SJCRH30 (cell line): ENCODE results near the gene TIMM23. TPM values are rescaled to one million over a fixed set of nuclear protein-coding genes. Genes with fewer than 3 reads are reported as not detected.
"Not testable (repeated sequence)": the region's sequence is repeated elsewhere in the genome, so short reads cannot be mapped to it uniquely, and the experiment has no call there.

Source experiments
- DNase-seq, 2 experiments: peaks; one replicate each; pipeline ENCODE4 v3.0.0-alpha.2; 2015 to 2020
- H3K27ac ChIP-seq: fragments of 250-450 bp; sonication (Bioruptor Pico); 2 replicates; pipeline ENCODE4 v1.5.1; 2020; ENCODE audit warnings: mild to moderate bottlenecking, moderate library complexity
- H3K27me3 ChIP-seq: fragments of 250-450 bp; sonication (Bioruptor Pico); 2 replicates; pipeline ENCODE4 v1.5.1; 2020; ENCODE audit warnings: mild to moderate bottlenecking, moderate library complexity
- H3K36me3 ChIP-seq: fragments of 250-450 bp; sonication (Bioruptor Pico); 2 replicates; pipeline ENCODE4 v1.5.1; 2020; ENCODE audit warnings: mild to moderate bottlenecking, moderate library complexity
- H3K4me1 ChIP-seq: fragments of 250-450 bp; sonication (Bioruptor Pico); 2 replicates; pipeline ENCODE4 v1.5.1; 2020; ENCODE audit warnings: mild to moderate bottlenecking, moderate library complexity
- H3K4me3 ChIP-seq: fragments of 250-450 bp; sonication (Bioruptor Pico); 2 replicates; pipeline ENCODE4 v1.5.1; 2020; ENCODE audit warnings: mild to moderate bottlenecking, moderate library complexity
- H3K9me3 ChIP-seq: fragments of 250-450 bp; sonication (Bioruptor Pico); replicated peaks from 2 replicates; pipeline ENCODE4 v1.5.1; 2020; ENCODE audit warnings: mild to moderate bottlenecking, moderate library complexity
- total RNA-seq: library from RNA; depleted of rRNA; stranded (reverse); fragments of >200 nt; shearing (Covaris generic); gene quantifications from 2 replicates; pipeline ENCODE4 v1.2.3, GENCODE V29; 2014

Gene TIMM23
- total RNA-seq, 1 experiment from 2014 or later: 75.1 TPM

DNA sequence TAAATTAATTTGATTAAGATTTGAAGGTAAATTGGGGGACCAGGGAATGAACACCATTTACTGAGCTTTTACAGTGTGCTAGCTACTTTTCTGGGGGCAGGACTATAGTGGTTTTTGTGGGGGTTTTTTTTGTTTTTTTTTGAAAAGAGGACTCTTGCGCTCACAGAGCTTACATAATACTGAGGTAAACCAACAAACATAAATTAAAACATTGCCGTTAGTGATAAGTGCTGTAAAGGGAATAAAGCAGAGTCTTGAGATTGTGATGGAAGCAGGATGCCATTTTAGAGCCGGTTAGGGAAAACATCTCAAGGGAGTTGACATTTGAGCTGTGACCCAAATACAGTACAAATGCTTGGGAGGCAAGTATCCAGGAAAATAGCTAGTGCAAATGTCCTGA is 1.8 kb downstream of the TIMM23 start:
- not testable (repeated sequence) for H3K36me3 ChIP-seq, H3K27ac ChIP-seq, H3K27me3 ChIP-seq, DNase-seq, H3K9me3 ChIP-seq, H3K4me3 ChIP-seq, H3K4me1 ChIP-seq

DNA sequence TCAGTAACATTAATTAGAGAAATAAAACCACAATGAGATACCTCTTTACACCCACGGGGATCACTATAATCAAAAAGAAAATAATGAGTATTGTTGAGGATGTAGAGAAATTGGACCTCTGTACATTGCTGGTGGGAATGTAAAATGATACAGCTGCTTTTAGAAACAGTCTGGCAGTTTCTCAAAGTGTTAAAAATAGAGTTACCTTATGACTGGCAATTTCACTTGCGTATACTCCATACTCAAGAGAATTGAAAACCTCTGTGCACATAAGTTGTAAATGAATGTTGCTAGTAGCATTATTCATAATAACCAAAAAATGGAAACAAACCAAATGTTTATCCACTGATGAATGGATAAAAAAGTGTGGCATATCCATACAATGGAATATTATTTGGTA is 6.3 kb downstream of the TIMM23 start:
- not testable (repeated sequence) for H3K4me3 ChIP-seq

DNA sequence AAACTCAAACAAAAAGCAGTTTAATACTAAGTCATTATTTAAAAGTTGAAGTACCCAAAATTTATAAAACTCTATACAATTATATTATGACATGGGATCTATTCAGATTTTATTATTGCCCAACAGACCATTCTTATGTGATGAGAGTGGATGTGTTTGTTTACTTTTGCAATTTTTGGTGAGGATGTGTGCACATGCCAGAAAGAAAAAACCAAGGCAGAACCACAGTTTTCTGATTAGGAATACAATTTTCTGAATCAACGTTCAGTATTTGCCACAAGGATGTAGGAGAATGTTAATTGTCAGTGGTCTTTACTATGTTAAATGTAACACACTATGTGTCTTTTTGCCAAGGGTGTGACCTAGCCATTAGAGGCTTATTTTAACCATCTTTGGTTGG is 9.1 kb downstream of the TIMM23 start:
- H3K27me3 ChIP-seq, DNase-seq, H3K4me3 ChIP-seq, H3K4me1 ChIP-seq, H3K36me3 ChIP-seq, H3K9me3 ChIP-seq, H3K27ac ChIP-seq: not testable (repeated sequence)

More for the DNA sequence above, 6.3 kb downstream of the TIMM23 start:
- DNase-seq, H3K36me3 ChIP-seq, H3K9me3 ChIP-seq, H3K4me1 ChIP-seq, H3K27me3 ChIP-seq, H3K27ac ChIP-seq: not testable (repeated sequence)

DNA sequence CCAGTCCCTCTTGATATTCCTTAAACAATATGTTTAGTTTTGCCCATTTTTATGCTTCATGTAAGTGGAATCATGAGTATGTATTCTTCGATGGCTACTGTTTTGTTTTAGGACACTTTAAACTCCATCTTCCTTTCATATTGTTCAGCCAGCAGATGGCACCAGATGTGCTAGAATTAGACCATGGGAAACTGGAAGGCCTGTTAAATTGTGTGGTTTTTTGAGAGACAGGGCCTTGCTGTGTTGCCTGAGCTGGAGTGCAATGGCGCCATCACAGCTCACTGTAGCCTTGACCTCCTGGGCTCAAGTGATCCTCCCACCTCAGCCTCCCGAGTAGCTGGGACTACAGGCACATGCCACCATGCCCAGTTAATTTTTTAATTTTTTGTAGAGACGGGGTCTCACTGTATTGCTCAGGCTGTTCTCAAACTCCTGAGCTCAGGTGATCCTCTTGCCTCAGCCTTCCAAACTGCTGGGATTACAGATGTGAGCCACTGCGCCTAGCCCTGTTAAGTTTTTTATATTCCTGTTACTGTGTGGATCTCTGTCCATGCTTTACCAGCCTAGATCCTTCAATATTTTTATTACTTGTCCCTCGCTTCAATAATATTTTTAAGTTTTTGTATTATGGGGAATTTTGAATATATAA is 11.4 kb downstream of the TIMM23 start:
- peak; percentile 5 to 12 for DNase-seq
- not testable (repeated sequence) for H3K9me3 ChIP-seq, H3K4me3 ChIP-seq, H3K36me3 ChIP-seq, H3K27ac ChIP-seq, H3K27me3 ChIP-seq, H3K4me1 ChIP-seq

DNA sequence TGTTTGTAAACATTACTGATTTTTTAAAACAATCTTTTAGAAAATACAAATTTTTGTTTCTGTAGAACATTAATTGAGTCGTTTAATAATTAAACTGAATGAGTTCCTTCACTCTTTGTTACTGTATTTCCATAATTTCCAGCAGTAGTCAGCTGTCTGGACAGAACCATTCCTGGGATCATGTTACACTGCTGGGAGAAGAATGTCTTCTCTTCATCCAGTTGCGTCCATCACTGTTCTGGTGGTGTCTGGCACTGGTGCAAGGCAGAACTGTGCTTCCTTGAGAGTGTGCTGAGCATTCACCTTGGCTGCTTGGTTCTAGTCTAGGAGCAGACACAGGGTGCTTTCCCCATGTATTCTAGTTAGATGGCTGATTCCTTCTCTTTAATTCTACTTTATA is 12.2 kb downstream of the TIMM23 start:
- not testable (repeated sequence) for H3K36me3 ChIP-seq, DNase-seq, H3K4me1 ChIP-seq, H3K4me3 ChIP-seq, H3K27ac ChIP-seq, H3K9me3 ChIP-seq, H3K27me3 ChIP-seq

DNA sequence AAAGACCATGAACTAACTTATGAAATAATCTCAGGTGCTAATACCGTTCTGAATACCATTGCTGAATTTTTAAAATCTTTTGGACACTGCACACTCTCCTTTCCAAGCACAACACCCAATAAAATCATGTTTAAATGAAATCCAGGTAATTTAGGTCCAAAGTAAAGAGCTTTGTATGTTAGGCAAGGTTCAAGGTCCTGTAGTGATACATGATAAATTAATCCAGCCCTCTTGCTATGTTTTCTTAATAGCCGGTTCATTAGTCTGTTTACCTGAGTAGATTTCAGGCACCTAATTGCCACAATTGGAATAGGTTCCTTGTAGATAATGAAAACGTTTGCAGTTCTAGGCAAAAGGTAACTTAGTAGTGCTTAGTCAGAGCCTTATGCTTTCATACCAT is 13.3 kb downstream of the TIMM23 start:
- H3K27me3 ChIP-seq, H3K36me3 ChIP-seq, H3K27ac ChIP-seq, H3K4me3 ChIP-seq, H3K9me3 ChIP-seq, DNase-seq, H3K4me1 ChIP-seq: not testable (repeated sequence)

DNA sequence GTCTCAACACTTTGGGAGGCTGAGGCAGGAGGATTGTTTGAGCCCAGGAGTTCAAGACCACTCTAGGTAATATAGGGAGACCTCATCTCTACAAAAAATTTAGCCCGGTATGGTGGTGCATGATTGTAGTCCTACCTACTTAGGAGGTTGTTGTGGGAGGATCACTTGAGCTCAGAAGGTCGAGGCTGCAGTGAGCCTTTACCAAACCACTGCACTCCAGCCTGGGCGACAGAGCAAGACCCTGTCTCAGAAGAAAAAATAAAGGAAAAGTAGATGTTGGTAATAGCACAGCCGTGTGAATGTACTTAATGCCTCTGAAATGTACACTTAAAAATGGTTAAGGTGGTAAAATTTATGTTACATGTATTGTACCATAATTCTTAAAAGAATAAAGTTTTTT is 25.3 kb downstream of the TIMM23 start:
- DNase-seq: no peak
- H3K9me3 ChIP-seq: no peaks in the 10 kb centered on the region
- peaks cover 3% of the 10 kb centered on the region; the same call in 1 of the 2 replicates for H3K36me3 ChIP-seq
- no peaks in the 10 kb centered on the region for H3K4me1 ChIP-seq
- H3K27me3 ChIP-seq: no peaks in the 10 kb centered on the region
- no peak overlapping the region for H3K27ac ChIP-seq
- H3K4me3 ChIP-seq: no peak overlapping the region

DNA sequence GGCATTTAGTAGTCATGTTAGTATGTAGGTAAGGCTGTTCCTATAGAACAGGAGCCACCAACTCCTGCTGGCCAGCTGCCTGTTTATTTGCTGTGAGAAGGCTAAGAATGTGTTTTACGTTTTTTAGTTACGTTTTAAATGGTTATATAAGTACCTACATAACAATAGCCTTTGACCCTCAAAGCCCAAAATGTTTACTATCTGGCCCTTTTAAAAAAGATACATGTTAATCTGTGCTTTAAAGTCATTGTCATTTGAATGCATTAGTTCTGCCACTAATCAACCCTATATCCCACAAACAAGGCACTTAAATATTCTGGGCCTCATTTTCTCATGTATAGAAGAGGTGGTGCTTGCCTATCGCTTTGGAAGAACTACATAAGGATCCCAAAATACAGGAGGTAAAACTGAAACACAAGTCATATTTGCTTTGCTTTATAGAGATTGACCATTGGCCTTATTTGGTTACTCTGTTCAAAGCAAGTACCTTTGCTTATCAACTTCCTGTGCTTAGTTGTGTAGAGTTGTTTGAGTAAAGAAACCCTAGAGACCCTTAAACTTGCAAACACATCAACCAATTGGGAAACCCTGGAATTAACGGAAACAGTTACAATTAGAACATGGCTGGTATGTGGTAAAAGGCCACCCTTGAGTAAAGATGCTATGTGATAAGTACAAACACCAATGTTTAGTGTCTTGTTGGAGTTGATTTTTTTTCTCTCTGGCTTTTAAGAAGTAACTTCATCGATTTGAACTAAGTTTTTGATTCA is 25.9 kb downstream of the TIMM23 start:
- H3K4me3 ChIP-seq: no peak overlapping the region
- H3K27me3 ChIP-seq: no peaks in the 10 kb centered on the region
- peaks cover 3% of the 10 kb centered on the region; the same call in 1 of the 2 replicates for H3K36me3 ChIP-seq
- no peaks in the 10 kb centered on the region for H3K4me1 ChIP-seq
- no peak overlapping the region for H3K27ac ChIP-seq
- H3K9me3 ChIP-seq: no peaks in the 10 kb centered on the region
- DNase-seq: no peak

DNA sequence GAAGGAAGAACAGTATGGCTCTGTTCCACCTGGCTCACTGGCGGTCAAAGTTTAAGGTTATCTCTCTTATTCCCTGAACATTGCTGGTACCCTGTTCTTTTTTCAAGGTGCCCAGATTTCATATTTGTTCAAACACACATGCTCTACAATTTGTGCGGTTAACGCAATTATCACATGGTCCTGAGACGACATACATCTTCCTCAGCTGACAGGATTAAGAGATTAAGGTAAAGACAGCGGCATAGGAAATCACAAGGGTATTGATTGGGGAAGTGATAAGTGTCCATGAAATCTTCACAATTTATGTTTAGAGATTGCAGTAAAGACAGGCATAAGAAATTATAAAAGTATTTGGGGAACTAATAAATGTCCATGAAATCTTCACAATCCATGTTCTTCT is 27.7 kb downstream of the TIMM23 start:
- not testable (repeated sequence) for DNase-seq, H3K9me3 ChIP-seq, H3K4me1 ChIP-seq, H3K4me3 ChIP-seq, H3K27ac ChIP-seq, H3K27me3 ChIP-seq
- peaks cover 10% of the 10 kb centered on the region for H3K36me3 ChIP-seq

DNA sequence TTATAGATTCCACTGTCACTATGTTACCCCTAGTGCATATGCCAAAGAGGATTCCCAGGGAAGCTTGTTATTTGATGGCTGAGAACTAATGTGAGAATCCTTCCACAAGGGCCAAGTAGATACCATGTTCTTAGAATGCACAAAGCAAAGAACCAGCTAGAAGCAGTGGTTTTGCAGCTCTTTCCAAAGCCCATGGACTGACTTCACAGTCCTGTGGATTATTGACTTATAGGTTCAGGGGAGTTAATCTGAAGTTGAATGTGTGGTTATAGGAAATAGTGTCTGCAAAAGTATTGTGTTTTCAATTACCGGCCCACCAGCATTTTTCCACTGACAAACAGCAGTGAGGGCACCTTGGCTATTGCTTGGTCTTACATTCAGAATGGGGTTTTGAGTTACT is 28.2 kb downstream of the TIMM23 start:
- peaks cover 10% of the 10 kb centered on the region for H3K36me3 ChIP-seq
- DNase-seq: no peak
- H3K4me1 ChIP-seq: no peaks in the 10 kb centered on the region
- H3K27me3 ChIP-seq: no peaks in the 10 kb centered on the region
- no peak overlapping the region for H3K4me3 ChIP-seq
- no peaks in the 10 kb centered on the region for H3K9me3 ChIP-seq
- H3K27ac ChIP-seq: no peak overlapping the region

DNA sequence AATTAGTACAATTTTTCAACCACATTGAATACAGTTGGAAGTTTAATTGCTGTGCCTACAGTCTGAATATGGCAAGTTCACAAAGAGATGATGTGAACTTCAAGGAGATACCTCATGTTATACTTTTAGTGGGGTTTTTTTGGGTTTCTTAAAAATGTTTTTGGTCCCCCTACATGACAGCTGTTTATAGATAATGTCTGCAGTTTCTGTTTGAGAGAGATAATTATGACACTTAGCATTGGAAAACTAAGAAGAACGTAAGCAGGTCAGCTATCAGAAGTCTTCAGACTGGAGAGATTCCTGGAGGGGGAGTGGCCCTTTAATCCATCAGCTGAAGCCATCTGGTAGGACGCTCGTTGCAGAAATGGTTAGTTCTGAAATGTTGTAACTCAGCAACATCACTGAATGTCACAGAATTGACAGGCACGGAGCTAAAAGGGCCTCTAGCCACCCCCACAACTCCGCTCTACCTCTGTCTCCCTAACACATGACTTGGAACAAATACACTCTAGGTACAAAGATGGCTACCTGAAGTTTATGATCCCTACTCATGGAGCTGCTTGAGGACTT is 29.0 kb downstream of the TIMM23 start:
- Histone ChIP-seq H3K9me3 (no peaks in the 10 kb centered on the region), H3K4me1 (no peaks in the 10 kb centered on the region), H3K36me3 (peaks cover 12% of the 10 kb centered on the region), H3K27me3 (no peaks in the 10 kb centered on the region), H3K27ac (no peak overlapping the region), H3K4me3 (no peak overlapping the region)
- DNase-seq: no peak

DNA sequence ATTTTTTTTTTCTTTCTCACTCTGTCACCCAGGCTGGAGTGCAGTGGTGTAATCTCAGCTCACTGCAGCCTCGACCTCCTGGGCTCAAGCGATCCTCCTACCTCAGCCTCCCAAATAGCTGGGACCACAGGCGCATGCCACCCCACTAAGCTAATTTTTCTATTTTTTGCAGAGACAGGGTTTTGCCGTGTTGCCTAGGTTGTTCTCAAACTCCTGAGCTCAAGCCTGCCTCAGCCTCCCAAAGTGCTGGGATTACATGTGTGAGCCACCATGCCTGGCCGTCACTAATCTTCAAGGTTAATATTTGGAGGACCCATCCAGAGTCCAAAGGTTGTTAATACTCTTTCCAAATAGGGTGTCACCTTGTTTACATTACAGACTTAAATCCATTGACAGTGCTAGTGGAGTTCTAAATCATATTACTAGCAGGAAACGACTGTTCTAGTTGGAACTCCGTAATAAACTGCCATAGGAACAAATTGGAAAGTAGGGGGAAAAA is 29.9 kb downstream of the TIMM23 start:
- not testable (repeated sequence) for H3K4me3 ChIP-seq, H3K4me1 ChIP-seq, H3K9me3 ChIP-seq, H3K27ac ChIP-seq, DNase-seq, H3K27me3 ChIP-seq
- peaks cover 12% of the 10 kb centered on the region for H3K36me3 ChIP-seq

DNA sequence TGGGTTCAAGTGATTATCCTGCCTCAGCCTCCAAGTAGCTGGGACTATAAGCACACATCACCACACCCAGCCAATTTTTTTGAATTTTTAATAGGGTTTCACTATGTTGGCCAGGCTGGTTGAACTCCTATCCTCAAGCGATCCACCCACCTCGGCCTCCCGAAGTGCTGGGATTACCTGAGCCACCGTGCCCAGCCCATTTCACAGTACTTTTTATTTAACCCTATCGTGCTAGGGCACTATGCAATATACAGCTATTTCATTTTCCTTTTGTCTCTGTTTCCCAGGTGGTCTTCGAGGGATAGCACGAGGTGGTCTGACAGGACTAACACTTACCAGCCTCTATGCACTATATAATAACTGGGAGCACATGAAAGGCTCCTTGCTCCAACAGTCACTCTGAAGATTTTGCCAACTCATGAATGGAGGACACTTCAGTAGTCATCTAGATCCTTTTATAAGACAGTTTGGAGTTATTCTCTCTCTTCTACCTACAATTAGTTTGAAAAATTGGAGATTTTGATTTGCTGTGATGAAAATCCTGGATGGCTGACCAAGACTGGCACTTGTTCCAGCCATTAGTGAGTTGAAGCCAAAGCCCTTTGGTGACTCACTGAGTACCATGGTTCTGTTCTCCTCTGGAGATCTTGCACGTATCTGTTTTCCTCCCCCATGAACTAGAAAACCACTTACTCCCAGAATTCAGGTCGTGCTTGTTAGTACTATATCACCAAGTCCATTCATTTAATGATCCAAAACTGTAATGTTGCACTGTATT is 30.8 kb downstream of the TIMM23 start:
- Histone ChIP-seq H3K36me3 (peaks cover 12% of the 10 kb centered on the region), H3K4me3 (no peak overlapping the region), H3K27ac (no peak overlapping the region), H3K27me3 (no peaks in the 10 kb centered on the region), H3K4me1 (no peaks in the 10 kb centered on the region), H3K9me3 (no peaks in the 10 kb centered on the region)
- no peak for DNase-seq

DNA sequence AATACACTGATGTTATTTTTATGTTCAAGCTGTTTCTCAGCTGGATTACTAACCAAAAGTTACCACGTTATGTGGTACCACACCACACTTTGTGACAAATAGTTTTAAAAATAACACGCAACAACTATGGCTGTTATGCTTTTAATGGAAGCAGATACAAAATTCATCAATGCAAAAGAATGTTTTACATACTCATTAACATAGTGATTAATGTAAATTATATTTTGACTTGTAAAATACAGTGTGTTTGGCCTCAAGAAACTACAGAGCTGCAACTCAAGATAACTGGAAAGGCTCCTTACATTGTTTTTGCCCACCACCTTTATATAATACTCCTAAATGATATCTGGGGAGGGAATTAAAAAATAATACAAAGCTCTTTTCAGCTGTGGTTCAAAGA is 32.7 kb downstream of the TIMM23 start:
- no peak overlapping the region for H3K27ac ChIP-seq
- peaks cover 20% of the 10 kb centered on the region for H3K36me3 ChIP-seq

DNA sequence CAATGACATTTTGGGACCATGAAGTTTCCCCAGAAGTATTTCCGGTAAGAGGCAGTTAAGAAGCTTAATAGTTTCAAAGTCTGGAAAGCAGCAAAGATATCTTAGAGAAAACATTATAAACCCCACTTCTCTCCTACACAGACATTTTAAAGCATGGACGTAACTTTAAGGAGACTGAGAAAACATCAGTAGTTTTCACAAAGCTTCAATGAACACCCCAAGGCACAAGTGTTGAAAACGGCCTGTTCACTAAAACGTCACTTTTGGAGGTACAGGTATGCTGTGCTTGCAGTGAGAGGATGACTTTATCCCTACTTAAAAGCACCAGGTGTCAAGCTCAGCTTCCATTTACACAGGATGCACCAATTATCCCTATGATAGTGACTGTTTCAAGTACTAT is 33.1 kb downstream of the TIMM23 start:
- H3K9me3 ChIP-seq: no peaks in the 10 kb centered on the region
- H3K27ac ChIP-seq: no peak overlapping the region
- peaks cover 20% of the 10 kb centered on the region for H3K36me3 ChIP-seq
- no peaks in the 10 kb centered on the region for H3K4me1 ChIP-seq
- H3K4me3 ChIP-seq: no peak overlapping the region
- H3K27me3 ChIP-seq: no peaks in the 10 kb centered on the region
- DNase-seq: no peak

More for the DNA sequence above, 32.7 kb downstream of the TIMM23 start:
- no peak for DNase-seq
- H3K27me3 ChIP-seq: no peaks in the 10 kb centered on the region
- H3K9me3 ChIP-seq: no peaks in the 10 kb centered on the region
- H3K4me3 ChIP-seq: no peak overlapping the region
- no peaks in the 10 kb centered on the region for H3K4me1 ChIP-seq
